IMR-90 (cell line): ENCODE results near the gene MYO1C.

ENCODE experiments used
- CTCF ChIP-seq: conservative IDR thresholded peaks from 2 replicates; pipeline ENCODE4 v1.5.1; 2012; ENCODE audit warnings: mild to moderate bottlenecking, low read depth, low read length, improper control_type of control experiment
- POLR2A ChIP-seq: IDR thresholded peaks from 2 replicates; pipeline ENCODE4 v1.6.1; 2012; ENCODE audit warnings: mild to moderate bottlenecking, low read depth, low read length

GRCh38 chr17:1469231-1469852 is 23.1 kb downstream of the MYO1C start:
- TF ChIP-seq CTCF, result no peak
- TF ChIP-seq POLR2A, result no peak
